Subcutaneous abdominal adipose tissue (tissue), 5 donors: ENCODE measurements around the gene MEOX1.

Source experiments
- H3K27ac ChIP-seq: one replicate; pipeline ENCODE4 v1.7.0; 2013; ENCODE audit warnings: low read depth, mild to moderate bottlenecking, inconsistent platforms, low read length, moderate library complexity
- H3K27me3 ChIP-seq, 5 donors: one replicate each; pipeline ENCODE4 v1.7.0; 2013; ENCODE audit warnings: low read length in 5 of 5, inconsistent platforms in 1 of 5; ENCODE audit not compliant: control insufficient read depth in 5 of 5, insufficient read depth in 4 of 5
- H3K36me3 ChIP-seq, 5 donors: one replicate each; pipeline ENCODE4 v1.7.0; 2013; ENCODE audit warnings: low read length in 5 of 5; ENCODE audit not compliant: control insufficient read depth in 5 of 5, insufficient read depth in 5 of 5
- H3K4me1 ChIP-seq, 5 donors: one replicate each; pipeline ENCODE4 v1.7.0; 2013; ENCODE audit warnings: low read length in 5 of 5, mild to moderate bottlenecking in 3 of 5, moderate library complexity in 1 of 5; ENCODE audit not compliant: control insufficient read depth in 5 of 5, insufficient read depth in 5 of 5
- H3K4me3 ChIP-seq, 5 donors: one replicate each; pipeline ENCODE4 v1.7.0; 2013; ENCODE audit warnings: low read length in 5 of 5, low read depth in 1 of 5
- H3K9ac ChIP-seq, 5 donors: one replicate each; pipeline ENCODE4 v1.7.0; 2013; ENCODE audit warnings: low read length in 5 of 5, mild to moderate bottlenecking in 4 of 5, moderate library complexity in 3 of 5
- H3K9me3 ChIP-seq, 5 donors: one replicate each; pipeline ENCODE4 v1.7.0; 2013; ENCODE audit warnings: low read length in 5 of 5; ENCODE audit not compliant: control insufficient read depth in 5 of 5
- donor health status: healthy.
- donor health status: healthy.
- donor health status: healthy.
- donor health status: healthy.
- donor health status: healthy.

MEOX1 gene

GRCh38 chr17:43661699-43662412, at the start of gene MEOX1:
Gene MEOX1 (minus strand): TSS chr17:43661922. CDS start chr17:43661534, 388 bp downstream.
- peak within 1 kb of the TSS; percentile 88 for H3K27ac ChIP-seq
- peaks cover 0 to 18% (median 3%) of the 10 kb centered on the region in 5 donors for H3K27me3 ChIP-seq
- peak within 1 kb of the TSS in 4 of 5 donors; percentile 65 to 83 (median 74) for H3K4me3 ChIP-seq
- peak within 1 kb of the TSS in 4 of 5 donors; percentile 44 to 86 (median 58) for H3K9ac ChIP-seq
- H3K36me3 ChIP-seq = no peaks in the 10 kb centered on the region
- peaks cover 3 to 54% (median 10%) of the 10 kb centered on the region in 5 donors for H3K4me1 ChIP-seq
- H3K9me3 ChIP-seq = no peaks in the 10 kb centered on the region

GRCh38 chr17:43710101-43710500, 48.4 kb upstream of the MEOX1 start:
- Histone ChIP-seq H3K9me3 (no peaks in the 10 kb centered on the region), H3K36me3 (no peaks in the 10 kb centered on the region), H3K27me3 (peaks cover 0 to 5% (median 0%) of the 10 kb centered on the region in 5 donors), H3K27ac (no peak overlapping the region), H3K4me3 (no peak overlapping the region), H3K9ac (no peak overlapping the region), H3K4me1 (peaks cover 0 to 27% (median 19%) of the 10 kb centered on the region in 5 donors)

- no peaks in the 10 kb centered on the region for H3K9me3 ChIP-seq
- no peaks in the 10 kb centered on the region for H3K36me3 ChIP-seq
- no peak overlapping the region for H3K9ac ChIP-seq
- H3K4me3 ChIP-seq = no peak overlapping the region
- no peak overlapping the region for H3K27ac ChIP-seq
- H3K27me3 ChIP-seq = peaks cover 0 to 5% (median 0%) of the 10 kb centered on the region in 5 donors
- peaks cover 0 to 21% (median 14%) of the 10 kb centered on the region in 5 donors for H3K4me1 ChIP-seq
These were observed 47.5 kb upstream of the MEOX1 start for GRCh38 chr17:43709210-43709609.

GRCh38 chr17:43707184-43707583, 45.5 kb upstream of the MEOX1 start:
- H3K27me3 ChIP-seq = peaks cover 0 to 5% (median 0%) of the 10 kb centered on the region in 5 donors
- H3K9me3 ChIP-seq = peaks cover 0 to 3% (median 0%) of the 10 kb centered on the region in 5 donors
- H3K36me3 ChIP-seq = no peaks in the 10 kb centered on the region
- peaks cover 0 to 2% (median 0%) of the 10 kb centered on the region in 5 donors for H3K4me1 ChIP-seq
- no peak overlapping the region for H3K27ac ChIP-seq
- H3K9ac ChIP-seq = no peak overlapping the region
- no peak overlapping the region for H3K4me3 ChIP-seq

GRCh38 chr17:43706235-43706634, 44.5 kb upstream of the MEOX1 start:
- peaks cover 0 to 3% (median 0%) of the 10 kb centered on the region in 5 donors for H3K9me3 ChIP-seq

GRCh38 chr17:43703630-43704029, 41.9 kb upstream of the MEOX1 start:
- no peaks in the 10 kb centered on the region for H3K36me3 ChIP-seq
- H3K9ac ChIP-seq = no peak overlapping the region
- H3K27ac ChIP-seq = no peak overlapping the region
- H3K9me3 ChIP-seq = peaks cover 0 to 3% (median 0%) of the 10 kb centered on the region in 5 donors
- H3K4me1 ChIP-seq = peaks cover 0 to 4% (median under 1%) of the 10 kb centered on the region in 5 donors
- no peak overlapping the region for H3K4me3 ChIP-seq
- no peaks in the 10 kb centered on the region for H3K27me3 ChIP-seq

More at GRCh38 chr17:43706235-43706634, 44.5 kb upstream of the MEOX1 start:
- no peaks in the 10 kb centered on the region for H3K36me3 ChIP-seq
- no peak overlapping the region for H3K27ac ChIP-seq
- H3K4me3 ChIP-seq = no peak overlapping the region
- H3K9ac ChIP-seq = no peak overlapping the region
- H3K27me3 ChIP-seq = peaks cover 0 to 4% (median 0%) of the 10 kb centered on the region in 5 donors
- no peaks in the 10 kb centered on the region for H3K4me1 ChIP-seq

GRCh38 chr17:43702637-43703036, 40.9 kb upstream of the MEOX1 start:
- Histone ChIP-seq H3K4me3 (no peak overlapping the region), H3K36me3 (no peaks in the 10 kb centered on the region), H3K27me3 (no peaks in the 10 kb centered on the region), H3K27ac (no peak overlapping the region), H3K4me1 (peaks cover 0 to 10% (median 7%) of the 10 kb centered on the region in 5 donors), H3K9me3 (peaks cover 0 to 3% (median 0%) of the 10 kb centered on the region in 5 donors), H3K9ac (no peak overlapping the region)

GRCh38 chr17:43701318-43701743, 39.6 kb upstream of the MEOX1 start:
- Histone ChIP-seq H3K4me3 (no peak overlapping the region), H3K4me1 (peaks cover 0 to 22% (median 19%) of the 10 kb centered on the region in 5 donors), H3K27ac (no peak overlapping the region), H3K36me3 (no peaks in the 10 kb centered on the region), H3K9me3 (peaks cover 0 to 3% (median 0%) of the 10 kb centered on the region in 5 donors), H3K9ac (no peak overlapping the region), H3K27me3 (no peaks in the 10 kb centered on the region)

GRCh38 chr17:43699438-43699756, 37.7 kb upstream of the MEOX1 start:
- Histone ChIP-seq H3K27ac (no peak overlapping the region), H3K27me3 (no peaks in the 10 kb centered on the region), H3K4me1 (peaks cover 6 to 30% (median 27%) of the 10 kb centered on the region in 5 donors), H3K9ac (no peak overlapping the region), H3K9me3 (peaks cover 0 to 3% (median 0%) of the 10 kb centered on the region in 5 donors), H3K4me3 (no peak overlapping the region), H3K36me3 (no peaks in the 10 kb centered on the region)

GRCh38 chr17:43698678-43699437, 37.1 kb upstream of the MEOX1 start:
- H3K9ac ChIP-seq = no peak overlapping the region
- peaks cover 0 to 3% (median 0%) of the 10 kb centered on the region in 5 donors for H3K9me3 ChIP-seq
- no peak overlapping the region for H3K27ac ChIP-seq
- H3K27me3 ChIP-seq = no peaks in the 10 kb centered on the region
- H3K4me3 ChIP-seq = no peak overlapping the region
- no peaks in the 10 kb centered on the region for H3K36me3 ChIP-seq
- H3K4me1 ChIP-seq = peaks cover 6 to 30% (median 27%) of the 10 kb centered on the region in 5 donors
